WERI-Rb-1 (cell line): ENCODE data around the gene INTS1.

Experiments used
- DNase-seq: peaks from one replicate; pipeline ENCODE4 v3.0.0-alpha.2; 2020
- H3K27ac ChIP-seq: fragments of 250-450 bp; sonication (Bioruptor Pico); 2 replicates; pipeline ENCODE4 v1.5.1; 2020; ENCODE audit warnings: mild to moderate bottlenecking, moderate library complexity
- H3K27me3 ChIP-seq: fragments of 250-450 bp; sonication (Bioruptor Pico); 2 replicates; pipeline ENCODE4 v1.5.1; 2021; ENCODE audit warnings: mild to moderate bottlenecking, low read depth, moderate library complexity; ENCODE audit not compliant: insufficient read depth, severe bottlenecking
- H3K36me3 ChIP-seq: fragments of 250-450 bp; sonication (Bioruptor Pico); 2 replicates; pipeline ENCODE4 v1.5.1; 2020; ENCODE audit warnings: mild to moderate bottlenecking, moderate library complexity
- H3K4me3 ChIP-seq: 2 replicates; pipeline ENCODE4 v1.5.1; 2011; ENCODE audit warnings: low read depth, mild to moderate bottlenecking, control low read depth, low read length
- H3K9me3 ChIP-seq: fragments of 250-450 bp; sonication (Bioruptor Pico); 2 replicates; pipeline ENCODE4 v1.5.1; 2021; ENCODE audit warnings: mild to moderate bottlenecking, moderate library complexity; ENCODE audit not compliant: severe bottlenecking
- CTCF ChIP-seq: IDR thresholded peaks from 2 replicates; pipeline ENCODE4 v1.5.1; 2011; ENCODE audit warnings: low read depth, mild to moderate bottlenecking, control low read depth, inconsistent platforms, low read length

The INTS1 gene

GRCh38 chr7:1431634-1432380 lies 72.4 kb downstream of the INTS1 start:
- TF ChIP-seq CTCF, result no peak

GRCh38 chr7:1431226-1431625 lies 73.0 kb downstream of the INTS1 start:
- no peak for TF ChIP-seq CTCF
- H3K9me3 ChIP-seq, result no peaks in the 10 kb centered on the region
- no peak overlapping the region for H3K27ac ChIP-seq
- DNase-seq, result no peak
- no peaks in the 10 kb centered on the region for H3K36me3 ChIP-seq
- H3K27me3 ChIP-seq, result no peaks in the 10 kb centered on the region
- no peak overlapping the region for H3K4me3 ChIP-seq

More at GRCh38 chr7:1431634-1432380, 72.4 kb downstream of the INTS1 start:
- Histone ChIP-seq H3K36me3 (no peaks in the 10 kb centered on the region), H3K27ac (no peak overlapping the region), H3K27me3 (no peaks in the 10 kb centered on the region), H3K4me3 (no peak overlapping the region), H3K9me3 (no peaks in the 10 kb centered on the region)
- DNase-seq, result no peak

- no peak for TF ChIP-seq CTCF
- Histone ChIP-seq H3K36me3 (no peaks in the 10 kb centered on the region), H3K27ac (no peak overlapping the region), H3K9me3 (no peaks in the 10 kb centered on the region), H3K4me3 (no peak overlapping the region), H3K27me3 (no peaks in the 10 kb centered on the region)
- no peak for DNase-seq
Observed at GRCh38 chr7:1430056-1430845, 73.9 kb downstream of the INTS1 start.

- TF ChIP-seq CTCF, result no peak
- no peaks in the 10 kb centered on the region for H3K27me3 ChIP-seq
- H3K36me3 ChIP-seq, result no peaks in the 10 kb centered on the region
- no peak overlapping the region for H3K4me3 ChIP-seq
- DNase-seq, result no peak
- H3K9me3 ChIP-seq, result no peaks in the 10 kb centered on the region
- peak overlapping the region; percentile 37 for H3K27ac ChIP-seq
Observed at GRCh38 chr7:1428941-1429501, 75.2 kb downstream of the INTS1 start.

GRCh38 chr7:1427064-1427657 lies 77.0 kb downstream of the INTS1 start:
- H3K9me3 ChIP-seq, result no peaks in the 10 kb centered on the region
- H3K27me3 ChIP-seq, result no peaks in the 10 kb centered on the region
- TF ChIP-seq CTCF, result no peak

More at GRCh38 chr7:1427064-1427657, 77.0 kb downstream of the INTS1 start:
- no peak overlapping the region for H3K4me3 ChIP-seq
- H3K27ac ChIP-seq, result no peak overlapping the region
- DNase-seq, result no peak
- no peaks in the 10 kb centered on the region for H3K36me3 ChIP-seq
